IMR-90 (cell line): Measurements from ENCODE around the gene SYNPO2L. TPM values are rescaled to one million over a fixed set of nuclear protein-coding genes. Genes with fewer than 3 reads are reported as not detected.
A peak's percentile ranks its signal among the peaks of the same experiment; 100 is the strongest.

Experiments used
- ATAC-seq: fragments of 200-7000 bp; cut with Tn5 transposase; 2 replicates; pipeline ENCODE4 v1.9.1; 2020; ENCODE audit warnings: low read depth, mild to moderate bottlenecking, moderate library complexity
- BruUV-seq: library from RNA; stranded (reverse); fragments of 400-500 nt; replicated peaks from 2 replicates; lab custom pipeline; 2021; lab: Mats Ljungman, UMichigan
- CTCF ChIA-PET: fragments of 300-600 bp; formaldehyde crosslinking; extraction: SDS; loops from one replicate; lab custom pipeline; 2021; ENCODE audit warnings: antibody characterized with exemption; lab: Yijun Ruan, JAX
- POLR2A ChIA-PET: fragments of 300-600 bp; sonication (Branson Sonifier 250); formaldehyde crosslinking; loops from one replicate; lab custom pipeline; 2022; ENCODE audit warnings: antibody characterized with exemption; ENCODE audit not compliant: unreplicated experiment; lab: Charles Lee
- DNase-seq: peaks from one replicate; pipeline ENCODE4 v3.0.0; 2013
- H2AFZ ChIP-seq: replicated peaks from 2 replicates; pipeline ENCODE3; 2013; ENCODE audit warnings: low read length, mild to moderate bottlenecking; ENCODE audit not compliant: poor library complexity
- H2AK5ac ChIP-seq: 2 replicates; pipeline ENCODE4 v1.6.1; 2013; ENCODE audit warnings: low read depth, low read length, inconsistent platforms
- H2AK9ac ChIP-seq: replicated peaks from 2 replicates; pipeline ENCODE3; 2013; ENCODE audit warnings: mild to moderate bottlenecking, low read depth, low read length, moderate library complexity; ENCODE audit not compliant: poor library complexity
- H2BK120ac ChIP-seq: 2 replicates; pipeline ENCODE4 v1.6.1; 2013; ENCODE audit warnings: low read depth, low read length, inconsistent platforms
- H2BK15ac ChIP-seq: 3 replicates; pipeline ENCODE4 v1.6.1; 2013; ENCODE audit warnings: low read depth, low read length, inconsistent platforms
- H2BK20ac ChIP-seq: 2 replicates; pipeline ENCODE4 v1.6.1; 2013; ENCODE audit warnings: low read depth, mild to moderate bottlenecking, inconsistent platforms, low read length, moderate library complexity
- H2BK5ac ChIP-seq: 2 replicates; pipeline ENCODE4 v1.6.1; 2013; ENCODE audit warnings: mild to moderate bottlenecking, low read depth, low read length, inconsistent platforms; ENCODE audit not compliant: poor library complexity, severe bottlenecking
- H3K14ac ChIP-seq: replicated peaks from 2 replicates; pipeline ENCODE4 v1.6.1; 2013; ENCODE audit warnings: low read depth, low read length, inconsistent platforms
- H3K18ac ChIP-seq: 2 replicates; pipeline ENCODE4 v1.6.1; 2013; ENCODE audit warnings: low read depth, low read length, control low read depth
- H3K23ac ChIP-seq: 2 replicates; pipeline ENCODE4 v1.6.1; 2013; ENCODE audit warnings: low read depth, low read length, inconsistent platforms
- H3K27ac ChIP-seq: 2 replicates; pipeline ENCODE4 v1.5.1; 2013; ENCODE audit warnings: mild to moderate bottlenecking, control low read depth, low read length; ENCODE audit not compliant: insufficient read depth
- H3K27me3 ChIP-seq: 2 replicates; pipeline ENCODE4 v1.6.1; 2013; ENCODE audit warnings: low read length; ENCODE audit not compliant: control insufficient read depth, insufficient read depth
- H3K36me3 ChIP-seq: 2 replicates; pipeline ENCODE4 v1.6.1; 2013; ENCODE audit warnings: low read length, mixed read lengths; ENCODE audit not compliant: control insufficient read depth, insufficient read depth
- H3K4ac ChIP-seq: 2 replicates; pipeline ENCODE4 v1.6.1; 2013; ENCODE audit warnings: low read depth, low read length, inconsistent platforms
- H3K4me1 ChIP-seq: 2 replicates; pipeline ENCODE4 v1.6.1; 2013; ENCODE audit warnings: low read length, mixed read lengths; ENCODE audit not compliant: control insufficient read depth, insufficient read depth
- H3K4me2 ChIP-seq: 2 replicates; pipeline ENCODE4 v1.6.1; 2013; ENCODE audit warnings: low read depth, mild to moderate bottlenecking, control low read depth, low read length, moderate library complexity
- H3K4me3 ChIP-seq: 2 replicates; pipeline ENCODE4 v1.5.1; 2013; ENCODE audit warnings: low read depth, mild to moderate bottlenecking, control low read depth, low read length, moderate library complexity; ENCODE audit not compliant: insufficient read depth
- H3K56ac ChIP-seq: 2 replicates; pipeline ENCODE4 v1.6.1; 2013; ENCODE audit warnings: low read length, inconsistent platforms; ENCODE audit not compliant: insufficient read depth; ENCODE audit errors: extremely low read depth
- H3K79me1 ChIP-seq, 2 experiments: 2 replicates each; pipeline ENCODE4 v1.6.1; 2013; ENCODE audit warnings: low read length in 2 of 2, inconsistent platforms in 1 of 2, low read depth in 1 of 2
- H3K9ac ChIP-seq: 2 replicates; pipeline ENCODE4 v1.6.1; 2013; ENCODE audit warnings: low read depth, low read length, control low read depth
- H3K9me1 ChIP-seq: 2 replicates; pipeline ENCODE4 v1.6.1; 2013; ENCODE audit warnings: low read length, inconsistent platforms; ENCODE audit not compliant: insufficient read depth
- H3K9me3 ChIP-seq: 2 replicates; pipeline ENCODE4 v1.6.1; 2013; ENCODE audit warnings: low read length; ENCODE audit not compliant: control insufficient read depth, insufficient read depth
- H4K20me1 ChIP-seq: 2 replicates; pipeline ENCODE4 v1.6.1; 2013; ENCODE audit warnings: low read length, inconsistent platforms; ENCODE audit not compliant: insufficient read depth
- H4K5ac ChIP-seq: 2 replicates; pipeline ENCODE4 v1.6.1; 2013; ENCODE audit warnings: mild to moderate bottlenecking, low read depth, low read length, control low read depth
- H4K8ac ChIP-seq, 2 experiments: 2 replicates each; pipeline ENCODE4 v1.6.1; 2013; ENCODE audit warnings: low read depth in 2 of 2, low read length in 2 of 2, control low read depth in 1 of 2, inconsistent platforms in 1 of 2
- H4K91ac ChIP-seq: 2 replicates; pipeline ENCODE4 v1.6.1; 2013; ENCODE audit warnings: low read depth, low read length, inconsistent platforms; ENCODE audit not compliant: insufficient read depth
- BHLHE40 ChIP-seq: fragments of 150-350 bp; IDR thresholded peaks from 2 replicates; pipeline ENCODE4 v1.6.1; 2016; ENCODE audit warnings: mild to moderate bottlenecking, low read depth, low read length
- FOS ChIP-seq: fragments of 150-350 bp; IDR thresholded peaks from 2 replicates; pipeline ENCODE4 v1.6.1; 2016; ENCODE audit warnings: low read depth, low read length
- NFE2L2 ChIP-seq: fragments of 150-350 bp; IDR thresholded peaks from 2 replicates; pipeline ENCODE4 v1.6.1; 2016; ENCODE audit warnings: low read depth, mild to moderate bottlenecking, low read length
- POLR2A ChIP-seq: IDR thresholded peaks from 2 replicates; pipeline ENCODE4 v1.6.1; 2012; ENCODE audit warnings: mild to moderate bottlenecking, low read depth, low read length
- SMC3 ChIP-seq: fragments of 150-350 bp; IDR thresholded peaks from 2 replicates; pipeline ENCODE4 v1.6.1; 2016; ENCODE audit warnings: low read depth, mild to moderate bottlenecking, antibody characterized with exemption, low read length, moderate library complexity
- WGBS, 2 experiments: methylation state at CpG; one replicate each; pipeline versions ENCODE4 v1.1.5 to v1.1.7; 2013; ENCODE audit warnings: missing lambda C conversion rate in 2 of 2; ENCODE audit not compliant: insufficient read length in 1 of 2; ENCODE audit errors: extremely low coverage in 2 of 2; 5-methylcytosine and 5-hydroxymethylcytosine counted together
- dilution Hi-C: fragments of 300-500 bp; cut with HindIII; formaldehyde crosslinking; loops from one replicate; pipeline ENCODE4 v1.14.3; 2018; ENCODE audit warnings: low sequenced_read_pairs; ENCODE audit not compliant: unreplicated experiment
- in situ Hi-C: fragments of 300-500 bp; cut with MboI; formaldehyde crosslinking; loops from 3 replicates; pipeline ENCODE4 v1.14.3; 2019; ENCODE audit warnings: low sequenced_read_pairs, inconsistent platforms, mixed read lengths
- intact Hi-C: fragments of 100-400 bp; cut with micrococcal nuclease; formaldehyde crosslinking; loops from 2 replicates; pipeline ENCODE4 v1.10.0; 2022
- polyA plus RNA-seq, 3 experiments: library from polyadenylated mRNA; depleted of rRNA; stranded (reverse); fragments of >200 nt; gene quantifications; 2 replicates each; pipeline ENCODE4 v1.2.3, GENCODE V29; 2012; ENCODE audit warnings: low replicate concordance in 1 of 3
- total RNA-seq: library from RNA; depleted of rRNA; stranded (reverse); fragments of >200 nt; gene quantifications from 2 replicates; pipeline ENCODE4 v1.2.3, GENCODE V29; 2012

Gene SYNPO2L
- total and polyA plus RNA-seq, 2 of the 4 experiments (the other 2 are of a cell fraction): 0.18 to 0.62 TPM

GRCh38 chr10:73627300-73627699 is 28.5 kb downstream of the SYNPO2L start:
- no peak overlapping the region for H2AK5ac ChIP-seq
- no peak overlapping the region for H4K8ac ChIP-seq
- no peaks in the 10 kb centered on the region for H3K9me3 ChIP-seq
- H2BK15ac ChIP-seq: no peak overlapping the region
- no peak overlapping the region for H2AFZ ChIP-seq
- in situ Hi-C loops (loop anchor here (25.0 kb wide), 1 partner anchor 365 kb away; the partner anchor contains the start of gene MRPS16), intact Hi-C loops (no loop called here), dilution Hi-C loops (no loop called here)
- no peak overlapping the region for H3K23ac ChIP-seq
- no TSS peak for BruUV-seq
- H3K4ac ChIP-seq: no peak overlapping the region
- 0 out of 2 replicates have a peak, but pooled peaks cover 1% of the 10 kb centered on the region for H3K4me1 ChIP-seq
- no peak for ATAC-seq
- H3K4me3 ChIP-seq: no peak overlapping the region
- no peaks in the 10 kb centered on the region for H4K20me1 ChIP-seq
- H4K5ac ChIP-seq: no peak overlapping the region
- ChIA-PET CTCF (interaction anchor here (1.0 kb wide), 1 partner anchor 83 kb away, joined by 3 read pairs; no protein-coding TSS in a partner anchor), POLR2A (no interaction called here)
- no peak for TF ChIP-seq NFE2L2
- no peak for TF ChIP-seq POLR2A
- TF ChIP-seq FOS: no peak
- TF ChIP-seq SMC3: no peak
- TF ChIP-seq BHLHE40: no peak
- H3K79me1 ChIP-seq: peaks cover 14 to 27% of the 10 kb centered on the region in 2 experiments
- no peak overlapping the region for H3K18ac ChIP-seq
- no peak overlapping the region for H2BK120ac ChIP-seq
- no peak overlapping the region for H4K91ac ChIP-seq
- H2BK20ac ChIP-seq: no peak overlapping the region
- H3K9me1 ChIP-seq: no peaks in the 10 kb centered on the region
- no peak overlapping the region for H3K14ac ChIP-seq
- H2AK9ac ChIP-seq: peak overlapping the region; percentile 40
- H3K4me2 ChIP-seq: no peak overlapping the region
- H3K56ac ChIP-seq: no peak overlapping the region
- no CpG with 5 or more reads among the region's 6 CpGs for WGBS, 2 experiments
- H2BK5ac ChIP-seq: no peak overlapping the region
- H3K36me3 ChIP-seq: no peaks in the 10 kb centered on the region
- no peak overlapping the region for H3K9ac ChIP-seq
- no peaks in the 10 kb centered on the region for H3K27me3 ChIP-seq
- no peak for DNase-seq
- H3K27ac ChIP-seq: no peak overlapping the region
